ENCODE results near the gene MS4A15. TPM values are rescaled to one million over a fixed set of nuclear protein-coding genes. Genes with fewer than 3 reads are reported as not detected.

Gene MS4A15, protein sequence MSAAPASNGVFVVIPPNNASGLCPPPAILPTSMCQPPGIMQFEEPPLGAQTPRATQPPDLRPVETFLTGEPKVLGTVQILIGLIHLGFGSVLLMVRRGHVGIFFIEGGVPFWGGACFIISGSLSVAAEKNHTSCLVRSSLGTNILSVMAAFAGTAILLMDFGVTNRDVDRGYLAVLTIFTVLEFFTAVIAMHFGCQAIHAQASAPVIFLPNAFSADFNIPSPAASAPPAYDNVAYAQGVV
- total RNA-seq (2022; extraction: Qiagen RNA extraction): not detected in 5 replicates

DNA sequence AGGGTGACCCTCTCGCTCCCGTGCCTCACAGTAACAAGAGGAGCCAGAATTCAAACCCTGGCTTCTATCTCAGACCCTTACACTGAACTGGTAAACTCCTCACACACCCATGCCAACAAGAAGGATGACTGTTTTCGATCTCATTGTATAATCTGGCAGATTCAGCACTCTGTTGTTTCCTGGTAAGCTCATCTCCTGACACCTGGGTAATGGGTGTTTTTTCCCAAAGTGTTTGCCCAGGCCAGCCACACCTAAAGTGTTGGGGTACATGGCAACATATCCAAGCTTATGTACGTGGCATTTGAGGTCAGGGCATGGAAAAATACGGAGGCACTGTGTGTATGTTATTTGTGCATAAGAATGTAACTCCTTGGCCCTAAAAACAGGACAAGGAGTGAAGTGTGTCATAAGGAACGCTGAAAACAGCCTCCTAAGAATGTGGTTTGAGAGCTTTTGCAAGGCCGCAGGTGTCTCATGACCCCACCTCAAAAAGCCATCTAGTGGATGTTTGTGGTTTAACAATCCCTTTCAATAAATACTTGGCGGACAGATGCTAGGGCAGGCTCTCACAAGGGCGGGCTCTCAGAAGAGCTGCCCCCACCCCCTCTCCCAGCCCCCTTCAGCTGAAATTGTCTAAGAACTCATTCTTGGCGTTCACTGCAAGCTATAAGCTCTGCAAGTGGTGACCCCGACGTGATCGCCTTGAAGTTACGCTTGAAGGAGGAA is at the start of gene MS4A15:
Gene MS4A15 (plus strand): TSS at position 561 of the 726 bp plus-strand sequence. CDS start 6,867 bp downstream, outside the sequence.

DNA sequence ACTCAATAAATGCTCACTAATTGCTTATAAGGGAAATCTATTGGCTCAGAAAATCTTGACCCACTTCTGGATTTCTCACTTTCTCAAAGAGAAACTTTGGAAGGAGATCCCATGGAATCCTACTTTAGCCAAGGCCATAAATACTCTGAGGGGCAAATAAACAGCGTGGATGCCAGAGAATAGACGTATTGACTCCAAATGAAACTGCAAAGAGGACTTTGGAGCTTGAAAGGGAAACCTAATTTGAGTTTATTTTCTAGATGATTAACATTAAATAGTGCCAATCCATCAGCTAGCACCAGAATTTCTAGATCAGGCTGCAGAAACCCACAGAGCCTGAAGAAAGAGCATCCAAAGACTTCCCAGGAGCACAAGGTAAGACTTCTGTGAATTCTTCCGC is 32.2 kb upstream of the MS4A15 start, which contains the start of gene MS4A18:
Gene MS4A18 (plus strand): TSS at position 301 of the 400 bp plus-strand sequence.

DNA sequence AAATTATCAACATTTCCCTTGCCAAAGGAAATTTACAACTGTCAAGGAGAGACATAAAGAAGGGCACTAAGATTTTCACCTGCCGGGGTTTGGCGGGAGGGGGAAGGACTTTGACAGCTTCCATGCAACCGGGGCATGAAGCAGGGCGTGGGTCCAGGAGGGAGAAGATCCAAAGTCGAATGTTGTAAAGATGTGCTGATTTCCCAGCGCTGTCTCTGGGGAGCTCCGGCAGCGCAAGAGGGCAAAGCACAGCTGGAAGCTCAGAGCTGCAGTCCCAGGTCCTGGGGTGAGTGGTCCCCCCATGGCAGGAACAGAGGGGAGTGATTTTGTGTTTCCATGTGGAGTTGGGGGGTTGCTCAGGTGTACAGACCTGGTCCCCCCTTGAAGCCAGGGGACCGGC is 28.5 kb downstream of the MS4A15 start, which contains the start of gene MS4A10:
Gene MS4A10 (plus strand): TSS at position 198 of the 400 bp plus-strand sequence. CDS start 5,003 bp downstream, outside the sequence.

Other genes starting within 250 kb of the MS4A15 start
- not detected in 5 replicates for gene MS4A13, start 241.5 kb upstream of the MS4A15 start, total RNA-seq (2022; extraction: Qiagen RNA extraction)
- gene MS4A8, start 57.3 kb upstream of the MS4A15 start, total RNA-seq (2022; extraction: Qiagen RNA extraction): not detected in 5 replicates
- gene MS4A18, start 32.1 kb upstream of the MS4A15 start, total RNA-seq (2022; extraction: Qiagen RNA extraction): not detected in 5 replicates
- gene MS4A10, start 28.5 kb downstream of the MS4A15 start, total RNA-seq (2022; extraction: Qiagen RNA extraction): not detected in 5 replicates
- gene CCDC86, start 85.2 kb downstream of the MS4A15 start, total RNA-seq (2022; extraction: Qiagen RNA extraction): 85.4 to 107 TPM (median 94.9 TPM) in 5 replicates
- 0.05 to 0.10 TPM (median 0.08 TPM) in 4 of 5 replicates, not detected in the other for gene PTGDR2, start 99.1 kb downstream of the MS4A15 start, total RNA-seq (2022; extraction: Qiagen RNA extraction)
- 0.22 to 0.36 TPM (median 0.24 TPM) in 3 of 5 replicates, not detected in the others for gene ZP1, start 110.7 kb downstream of the MS4A15 start, total RNA-seq (2022; extraction: Qiagen RNA extraction)
- 153 to 189 TPM (median 179 TPM) in 5 replicates for gene PRPF19, start 149.7 kb downstream of the MS4A15 start, total RNA-seq (2022; extraction: Qiagen RNA extraction)
- gene TMEM109, start 157.3 kb downstream of the MS4A15 start, total RNA-seq (2022; extraction: Qiagen RNA extraction): 103 to 128 TPM (median 121 TPM) in 5 replicates
- gene TMEM132A, start 167.6 kb downstream of the MS4A15 start, total RNA-seq (2022; extraction: Qiagen RNA extraction): 91.4 to 146 TPM (median 134 TPM) in 5 replicates
- not detected in 5 replicates for gene SLC15A3, start 195.3 kb downstream of the MS4A15 start, total RNA-seq (2022; extraction: Qiagen RNA extraction)
- gene CD6, start 214.8 kb downstream of the MS4A15 start, total RNA-seq (2022; extraction: Qiagen RNA extraction): 0.08 to 0.18 TPM (median 0.15 TPM) in 4 of 5 replicates, not detected in the other